Kidney (tissue), 14 donors: ENCODE data around the gene PCDH9. TPM values are rescaled to one million over a fixed set of nuclear protein-coding genes. Genes with fewer than 3 reads are reported as not detected.

Experiments
- DNase-seq, 5 donors: peaks; one replicate each; pipeline ENCODE4 v3.0.0-alpha.2; 2013 to 2020
- FAIRE-seq: peaks from 2 replicates; lab custom pipeline; 2012; peaks lifted over from hg19 to GRCh38; lab: Jason Lieb, UNC
- H3K27ac ChIP-seq, 2 donors: one replicate each; pipeline ENCODE4 v1.7.0; 2013; ENCODE audit warnings: low read depth in 2 of 2, low read length in 2 of 2, inconsistent platforms in 1 of 2
- H3K27me3 ChIP-seq: one replicate; pipeline ENCODE4 v1.7.1; 2013; ENCODE audit warnings: low read length, inconsistent platforms; ENCODE audit not compliant: control insufficient read depth, insufficient read depth
- H3K36me3 ChIP-seq, 3 donors: one replicate each; pipeline versions ENCODE4 v1.7.0 to v1.7.1; 2013; ENCODE audit warnings: low read length in 3 of 3, control low read depth in 1 of 3, inconsistent platforms in 1 of 3; ENCODE audit not compliant: insufficient read depth in 3 of 3, control insufficient read depth in 2 of 3
- H3K4me1 ChIP-seq, 3 donors: one replicate each; pipeline versions ENCODE4 v1.7.0 to v1.7.1; 2013; ENCODE audit warnings: low read length in 3 of 3, inconsistent platforms in 1 of 3, low read depth in 1 of 3; ENCODE audit not compliant: control insufficient read depth in 2 of 3, insufficient read depth in 2 of 3
- H3K4me3 ChIP-seq, 3 donors: one replicate each; pipeline versions ENCODE4 v1.7.0 to v1.8.1; 2013; ENCODE audit warnings: low read length in 3 of 3, control low read depth in 1 of 3, inconsistent platforms in 1 of 3
- H3K9ac ChIP-seq, 3 donors: one replicate each; pipeline versions ENCODE4 v1.7.0 to v1.7.1; 2013; ENCODE audit warnings: low read length in 3 of 3, control low read depth in 1 of 3, inconsistent platforms in 1 of 3
- H3K9me3 ChIP-seq, 3 donors: one replicate each; pipeline versions ENCODE4 v1.7.0 to v1.7.1; 2013; ENCODE audit warnings: low read length in 3 of 3, control low read depth in 1 of 3, inconsistent platforms in 1 of 3; ENCODE audit not compliant: control insufficient read depth in 2 of 3, insufficient read depth in 1 of 3
- CTCF ChIP-seq: IDR thresholded peaks from 3 replicates; pipeline ENCODE4 v1.5.1; 2012; ENCODE audit warnings: mild to moderate bottlenecking, moderate library complexity, borderline replicate concordance; ENCODE audit not compliant: insufficient read depth; ENCODE audit errors: extremely low read depth
- intact Hi-C: fragments of 100-400 bp; cut with DNase I; formaldehyde crosslinking; loops from one replicate; pipeline ENCODE4 v1.11.1; 2022
- polyA plus RNA-seq: library from polyadenylated mRNA; stranded (reverse); fragments of 350-450 nt; fragmentation: Illumina TruSeq; extraction: RNeasy Lipid Tissue Mini Kit (QIAGEN cat#74804); gene quantifications from one replicate; pipeline ENCODE4 v1.2.3, GENCODE V29; 2014; ENCODE audit warnings: low read depth, low replicate concordance; ENCODE audit not compliant: insufficient read depth
- total RNA-seq: library from RNA; stranded (reverse); fragmentation: NEBNext Ultra II Directional; extraction: Animal tissue kit (Norgen Biotek cat#: 25700); gene quantifications from one replicate; pipeline ENCODE4 v1.2.1, GENCODE V29; 2021
- donor health status: control.
- donor health status: control.
- donor health status: control.
- donor health status: control.
- donor health status: control.
- donor health status: DM: yes; HTN: yes; CAD: no.
- donor health status: Normal renal cell carcinoma (clear cell type).

PCDH9 gene
- total and polyA plus RNA-seq, 2 donors from 2014 or later = 1.6 to 9.5 TPM

DNA sequence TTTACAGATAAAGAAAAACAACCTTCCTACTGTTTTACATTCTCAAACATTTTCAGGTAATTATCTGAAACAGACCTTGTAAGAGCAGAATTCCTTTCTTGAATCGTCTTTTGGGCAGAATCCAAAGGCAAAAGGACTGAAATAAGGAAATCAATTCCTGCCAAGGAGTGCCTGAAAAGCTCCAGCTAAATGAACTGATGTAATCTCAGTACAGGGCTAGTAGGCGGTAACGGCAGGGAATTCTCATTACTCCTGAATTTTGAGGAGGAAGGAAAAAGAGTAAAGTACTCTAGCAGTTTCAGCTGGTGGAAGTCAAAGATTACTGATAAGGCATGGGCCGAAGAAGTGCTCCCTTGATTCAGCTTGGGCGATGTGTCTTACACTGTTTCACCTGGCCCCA is 168.4 kb downstream of the PCDH9 start:
- Histone ChIP-seq H3K9ac (no peak overlapping the region), H3K4me3 (no peak overlapping the region), H3K4me1 (no peaks in the 10 kb centered on the region), H3K27me3 (no peaks in the 10 kb centered on the region), H3K36me3 (no peaks in the 10 kb centered on the region), H3K9me3 (no peaks in the 10 kb centered on the region), H3K27ac (no peak overlapping the region)
- DNase-seq = peak in 2 of 5 donors; percentile 17 to 32
- no peak for TF ChIP-seq CTCF
- intact Hi-C loops = no loop called here
- no peak for FAIRE-seq

DNA sequence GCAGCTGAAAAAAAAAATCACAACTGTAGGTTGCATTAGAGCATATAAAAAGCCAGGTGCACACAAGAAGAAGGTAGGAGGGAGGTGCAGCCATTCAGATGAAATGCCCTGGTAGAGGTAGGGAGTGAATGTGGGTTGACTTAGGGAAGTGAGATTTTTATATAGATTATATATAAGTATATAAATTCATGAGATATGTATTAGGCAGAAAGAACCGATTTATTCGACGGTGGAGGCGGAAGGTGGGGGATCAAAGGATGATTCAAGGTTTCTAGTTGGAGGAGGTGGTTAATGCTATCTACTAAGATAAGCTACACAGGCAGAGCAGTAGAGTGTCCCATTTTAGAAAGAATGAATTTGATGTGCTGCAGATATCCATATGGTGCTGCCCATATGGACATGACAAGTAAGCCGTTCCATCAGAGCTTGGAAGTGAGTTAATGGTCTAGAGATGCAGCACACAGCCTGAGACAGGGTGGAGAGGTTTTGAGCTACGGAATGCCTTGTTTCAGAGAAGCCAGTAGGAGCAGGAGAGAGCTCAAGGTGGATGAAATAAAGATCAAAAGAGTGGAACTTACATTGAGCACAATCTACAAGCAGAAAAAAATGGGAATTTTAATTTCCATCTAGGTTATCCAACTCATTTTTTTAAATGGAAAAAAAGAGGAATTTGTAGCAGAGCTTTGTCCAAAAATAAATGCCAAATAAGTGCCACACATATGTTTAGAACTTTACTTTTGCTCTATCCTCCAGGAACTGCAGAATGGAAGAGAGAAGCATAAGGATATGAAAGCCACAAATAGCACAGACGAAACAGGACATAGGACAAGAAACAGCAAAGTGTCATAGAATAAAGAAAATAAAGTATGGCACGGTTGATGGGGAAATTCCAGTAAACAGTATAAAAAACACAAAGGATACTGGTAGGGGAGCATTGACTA is 177.3 kb downstream of the PCDH9 start:
- H3K36me3 ChIP-seq = no peaks in the 10 kb centered on the region
- no peak overlapping the region for H3K27ac ChIP-seq
- H3K9ac ChIP-seq = no peak overlapping the region
- no peak for FAIRE-seq
- intact Hi-C loops = no loop called here
- no peak overlapping the region for H3K4me3 ChIP-seq
- H3K27me3 ChIP-seq = no peaks in the 10 kb centered on the region
- DNase-seq = no peak
- no peak for TF ChIP-seq CTCF
- no peaks in the 10 kb centered on the region for H3K9me3 ChIP-seq
- peaks cover 0 to 3% (median 0%) of the 10 kb centered on the region in 3 donors for H3K4me1 ChIP-seq

DNA sequence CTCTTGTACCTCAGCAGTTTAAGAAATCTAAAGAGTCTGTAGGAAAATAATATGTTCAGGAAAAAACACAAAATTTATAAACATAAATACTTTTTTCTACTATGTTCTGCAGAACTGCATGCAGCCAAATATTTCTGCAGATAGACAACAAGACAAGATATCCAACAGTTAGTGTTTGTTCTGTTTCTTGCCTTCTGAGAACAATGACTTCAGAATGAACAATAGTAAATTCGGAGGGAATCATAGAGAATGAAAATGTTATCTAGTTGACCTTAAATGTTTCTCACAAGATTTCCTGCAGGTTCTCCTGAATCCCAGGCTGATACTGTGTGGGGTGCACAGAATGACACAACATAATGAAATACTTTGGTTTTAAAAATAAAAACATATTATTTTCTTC is 180.4 kb downstream of the PCDH9 start:
- H3K9me3 ChIP-seq = no peaks in the 10 kb centered on the region
- H3K36me3 ChIP-seq = no peaks in the 10 kb centered on the region
- no peak for TF ChIP-seq CTCF
- H3K27me3 ChIP-seq = no peaks in the 10 kb centered on the region
- intact Hi-C loops = no loop called here
- H3K4me3 ChIP-seq = no peak overlapping the region
- peaks cover 0 to 3% (median 0%) of the 10 kb centered on the region in 3 donors for H3K4me1 ChIP-seq
- DNase-seq (no peak), FAIRE-seq (no peak)
- H3K9ac ChIP-seq = no peak overlapping the region
- no peak overlapping the region for H3K27ac ChIP-seq
